ENCODE results near the gene SLC47A1. TPM values are rescaled to one million over a fixed set of nuclear protein-coding genes. Genes with fewer than 3 reads are reported as not detected.
"Not testable (repeated sequence)": the region's sequence is repeated elsewhere in the genome, so short reads cannot be mapped to it uniquely, and the experiment has no call there.

Gene SLC47A1
- total RNA-seq, 1 donor from 2014 or later = 4.3 TPM

- H3K4me3 Mint-ChIP-seq = peak overlapping the region; percentile 6
- no peaks in the 10 kb centered on the region for H3K9me3 Mint-ChIP-seq
- no peak for TF ChIP-seq CTCF (conservative IDR thresholded peaks at IDR 0.05)
- H3K27ac Mint-ChIP-seq (ENCODE audit: unreplicated experiment) = no peak overlapping the region
- H3K36me3 Mint-ChIP-seq (ENCODE audit: low read depth) = no peaks in the 10 kb centered on the region
- DNase-seq (ENCODE audit: low read depth, low spot score) = no peak
- H3K4me1 Mint-ChIP-seq = no peaks in the 10 kb centered on the region
- H3K27me3 Mint-ChIP-seq (ENCODE audit: low read depth) = peaks cover 27% of the 10 kb centered on the region
Measured at GRCh38 chr17:19578545-19578944, 44.9 kb downstream of the SLC47A1 start.

GRCh38 chr17:19579192-19579761 lies 45.6 kb downstream of the SLC47A1 start:
- no peak for TF ChIP-seq CTCF (conservative IDR thresholded peaks at IDR 0.05)
- Mint-ChIP-seq H3K4me1 (no peaks in the 10 kb centered on the region), H3K4me3 (no peak overlapping the region), H3K9me3 (no peaks in the 10 kb centered on the region), H3K27me3 (ENCODE audit: low read depth) (peaks cover 27% of the 10 kb centered on the region), H3K36me3 (ENCODE audit: low read depth) (no peaks in the 10 kb centered on the region), H3K27ac (ENCODE audit: unreplicated experiment) (no peak overlapping the region)
- no peak for DNase-seq (ENCODE audit: low read depth, low spot score)

- Mint-ChIP-seq H3K4me1 (no peaks in the 10 kb centered on the region), H3K27me3 (ENCODE audit: low read depth) (peaks cover 27% of the 10 kb centered on the region), H3K27ac (ENCODE audit: unreplicated experiment) (no peak overlapping the region), H3K36me3 (ENCODE audit: low read depth) (no peaks in the 10 kb centered on the region), H3K4me3 (peak overlapping the region; percentile 77), H3K9me3 (no peaks in the 10 kb centered on the region)
- TF ChIP-seq CTCF (conservative IDR thresholded peaks at IDR 0.05) = no peak
- DNase-seq (ENCODE audit: low read depth, low spot score) = peak; percentile 4
Measured at GRCh38 chr17:19579867-19580565, 46.4 kb downstream of the SLC47A1 start.

GRCh38 chr17:19580566-19580920 lies 46.9 kb downstream of the SLC47A1 start:
- peak overlapping the region; percentile 77 for H3K4me3 Mint-ChIP-seq
- H3K27ac Mint-ChIP-seq (ENCODE audit: unreplicated experiment); H3K36me3 Mint-ChIP-seq (ENCODE audit: low read depth); DNase-seq (ENCODE audit: low read depth, low spot score); H3K4me1 Mint-ChIP-seq; H3K9me3 Mint-ChIP-seq: not testable (repeated sequence)
- H3K27me3 Mint-ChIP-seq (ENCODE audit: low read depth) = peaks cover 27% of the 10 kb centered on the region

- not testable (repeated sequence) for H3K36me3 Mint-ChIP-seq (ENCODE audit: low read depth); H3K9me3 Mint-ChIP-seq; H3K4me3 Mint-ChIP-seq; H3K4me1 Mint-ChIP-seq; DNase-seq (ENCODE audit: low read depth, low spot score); H3K27ac Mint-ChIP-seq (ENCODE audit: unreplicated experiment)
- peaks cover 27% of the 10 kb centered on the region for H3K27me3 Mint-ChIP-seq (ENCODE audit: low read depth)
Measured at GRCh38 chr17:19582152-19582551, 48.5 kb downstream of the SLC47A1 start.

- TF ChIP-seq CTCF (conservative IDR thresholded peaks at IDR 0.05) = no peak
- Mint-ChIP-seq H3K36me3 (ENCODE audit: low read depth) (no peaks in the 10 kb centered on the region), H3K4me1 (no peaks in the 10 kb centered on the region), H3K9me3 (no peaks in the 10 kb centered on the region), H3K27me3 (ENCODE audit: low read depth) (peaks cover 19% of the 10 kb centered on the region), H3K4me3 (no peak overlapping the region), H3K27ac (ENCODE audit: unreplicated experiment) (no peak overlapping the region)
- no peak for DNase-seq (ENCODE audit: low read depth, low spot score)
Measured at GRCh38 chr17:19583871-19584270, 50.2 kb downstream of the SLC47A1 start.
